Measurements from ENCODE around the gene CYRIA. TPM values are rescaled to one million over a fixed set of nuclear protein-coding genes. Genes with fewer than 3 reads are reported as not detected.

The CYRIA gene
- total RNA-seq, 1 donor from 2014 or later = 2.1 TPM

DNA sequence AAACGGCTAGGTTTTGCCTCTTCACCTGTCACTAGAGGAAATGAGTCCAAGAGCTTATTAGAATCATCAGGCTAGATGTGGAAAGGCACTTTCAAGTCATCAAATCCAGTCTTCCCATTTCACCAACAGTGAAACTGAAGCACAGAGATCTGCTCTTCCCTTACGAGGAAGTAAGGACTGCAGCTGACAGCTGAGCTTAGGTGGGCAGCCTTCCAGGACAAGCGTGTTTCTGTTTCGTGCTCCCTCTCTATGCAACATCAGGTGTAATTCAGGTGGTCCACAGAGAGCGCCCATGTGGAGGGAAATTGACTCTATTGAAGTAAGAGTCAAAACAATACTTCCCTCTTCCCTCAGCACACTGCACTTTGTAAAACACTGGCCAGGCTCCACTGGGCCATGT, 5.5 kb downstream of the CYRIA start:
- TF ChIP-seq, protein P1, sequence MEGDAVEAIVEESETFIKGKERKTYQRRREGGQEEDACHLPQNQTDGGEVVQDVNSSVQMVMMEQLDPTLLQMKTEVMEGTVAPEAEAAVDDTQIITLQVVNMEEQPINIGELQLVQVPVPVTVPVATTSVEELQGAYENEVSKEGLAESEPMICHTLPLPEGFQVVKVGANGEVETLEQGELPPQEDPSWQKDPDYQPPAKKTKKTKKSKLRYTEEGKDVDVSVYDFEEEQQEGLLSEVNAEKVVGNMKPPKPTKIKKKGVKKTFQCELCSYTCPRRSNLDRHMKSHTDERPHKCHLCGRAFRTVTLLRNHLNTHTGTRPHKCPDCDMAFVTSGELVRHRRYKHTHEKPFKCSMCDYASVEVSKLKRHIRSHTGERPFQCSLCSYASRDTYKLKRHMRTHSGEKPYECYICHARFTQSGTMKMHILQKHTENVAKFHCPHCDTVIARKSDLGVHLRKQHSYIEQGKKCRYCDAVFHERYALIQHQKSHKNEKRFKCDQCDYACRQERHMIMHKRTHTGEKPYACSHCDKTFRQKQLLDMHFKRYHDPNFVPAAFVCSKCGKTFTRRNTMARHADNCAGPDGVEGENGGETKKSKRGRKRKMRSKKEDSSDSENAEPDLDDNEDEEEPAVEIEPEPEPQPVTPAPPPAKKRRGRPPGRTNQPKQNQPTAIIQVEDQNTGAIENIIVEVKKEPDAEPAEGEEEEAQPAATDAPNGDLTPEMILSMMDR (IDR thresholded peaks at IDR 0.05) = no peak
- DNase-seq (ENCODE audit: low spot score) = no peak
- peaks cover 10% of the 10 kb centered on the region for H3K4me1 Mint-ChIP-seq (ENCODE audit: low read depth)
- no peaks in the 10 kb centered on the region for H3K9me3 Mint-ChIP-seq (ENCODE audit: low read depth)
- H3K4me3 Mint-ChIP-seq (ENCODE audit: unreplicated experiment) = no peak overlapping the region
- H3K27me3 Mint-ChIP-seq (ENCODE audit: low read depth) = peaks cover 18% of the 10 kb centered on the region
- no peak overlapping the region for H3K27ac Mint-ChIP-seq (ENCODE audit: unreplicated experiment)
- no peaks in the 10 kb centered on the region for H3K36me3 Mint-ChIP-seq (ENCODE audit: low read depth)

DNA sequence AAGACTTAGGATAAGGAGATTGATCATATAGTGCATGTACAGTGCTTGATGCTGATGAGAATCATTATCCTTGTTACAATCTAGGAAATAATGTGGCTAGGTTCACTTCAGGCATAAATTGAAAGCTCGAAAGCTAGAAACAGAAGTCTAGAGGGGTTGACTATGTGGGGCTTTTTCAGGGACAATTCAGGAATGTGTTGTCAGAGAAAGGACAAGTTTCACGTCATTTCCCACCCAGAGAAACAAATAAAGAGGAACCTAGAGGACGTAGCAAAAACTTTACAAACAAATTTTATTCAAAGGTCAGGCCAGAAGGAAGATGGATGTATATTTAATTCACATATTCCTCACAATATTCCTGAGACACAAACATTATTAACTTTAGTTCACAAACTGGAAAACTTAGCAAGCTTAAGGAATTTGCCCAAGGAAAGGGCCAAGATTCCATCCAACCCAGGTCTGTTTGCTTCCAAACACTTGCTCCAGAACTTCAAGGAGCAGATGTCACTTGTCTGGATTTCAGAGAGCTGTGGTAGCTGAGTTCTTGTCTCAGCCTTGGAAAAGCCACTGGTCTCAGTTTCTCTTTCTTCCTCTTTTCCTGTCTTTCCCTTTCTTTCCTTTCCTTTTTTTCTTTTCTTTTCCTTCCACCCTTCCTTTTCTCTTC, 7.4 kb downstream of the CYRIA start:
- TF ChIP-seq, protein P1 (IDR thresholded peaks at IDR 0.05) = no peak
- Mint-ChIP-seq H3K36me3 (ENCODE audit: low read depth) (no peaks in the 10 kb centered on the region), H3K4me3 (ENCODE audit: unreplicated experiment) (no peak overlapping the region), H3K4me1 (ENCODE audit: low read depth) (peaks cover 3% of the 10 kb centered on the region), H3K27me3 (ENCODE audit: low read depth) (peaks cover 11% of the 10 kb centered on the region), H3K27ac (ENCODE audit: unreplicated experiment) (no peak overlapping the region), H3K9me3 (ENCODE audit: low read depth) (no peaks in the 10 kb centered on the region)
- no peak for DNase-seq (ENCODE audit: low spot score)

DNA sequence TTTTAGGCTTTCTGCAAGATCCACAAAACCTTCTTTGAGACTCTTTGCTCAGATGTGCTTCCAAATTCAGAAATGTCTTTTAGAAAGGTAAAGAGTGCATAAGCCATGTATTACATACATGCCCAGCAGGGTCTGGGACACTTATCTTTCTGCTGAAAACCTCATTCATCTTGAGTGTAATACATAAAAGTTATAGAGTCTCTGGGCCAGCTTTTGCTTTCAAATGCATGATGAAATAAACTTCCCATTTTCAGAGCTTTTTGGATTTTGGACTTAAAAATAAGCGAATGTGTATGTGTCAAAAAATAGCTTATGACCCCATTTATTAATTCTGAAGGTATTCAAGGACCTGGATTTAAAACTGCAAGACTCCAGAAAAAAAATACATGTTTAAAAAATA, 8.0 kb downstream of the CYRIA start:
- Mint-ChIP-seq H3K9me3 (ENCODE audit: low read depth) (no peaks in the 10 kb centered on the region), H3K4me1 (ENCODE audit: low read depth) (peaks cover 8% of the 10 kb centered on the region), H3K27me3 (ENCODE audit: low read depth) (peaks cover 11% of the 10 kb centered on the region), H3K4me3 (ENCODE audit: unreplicated experiment) (no peak overlapping the region), H3K36me3 (ENCODE audit: low read depth) (no peaks in the 10 kb centered on the region), H3K27ac (ENCODE audit: unreplicated experiment) (no peak overlapping the region)
- no peak for DNase-seq (ENCODE audit: low spot score)
- TF ChIP-seq, protein P1 (IDR thresholded peaks at IDR 0.05) = no peak

DNA sequence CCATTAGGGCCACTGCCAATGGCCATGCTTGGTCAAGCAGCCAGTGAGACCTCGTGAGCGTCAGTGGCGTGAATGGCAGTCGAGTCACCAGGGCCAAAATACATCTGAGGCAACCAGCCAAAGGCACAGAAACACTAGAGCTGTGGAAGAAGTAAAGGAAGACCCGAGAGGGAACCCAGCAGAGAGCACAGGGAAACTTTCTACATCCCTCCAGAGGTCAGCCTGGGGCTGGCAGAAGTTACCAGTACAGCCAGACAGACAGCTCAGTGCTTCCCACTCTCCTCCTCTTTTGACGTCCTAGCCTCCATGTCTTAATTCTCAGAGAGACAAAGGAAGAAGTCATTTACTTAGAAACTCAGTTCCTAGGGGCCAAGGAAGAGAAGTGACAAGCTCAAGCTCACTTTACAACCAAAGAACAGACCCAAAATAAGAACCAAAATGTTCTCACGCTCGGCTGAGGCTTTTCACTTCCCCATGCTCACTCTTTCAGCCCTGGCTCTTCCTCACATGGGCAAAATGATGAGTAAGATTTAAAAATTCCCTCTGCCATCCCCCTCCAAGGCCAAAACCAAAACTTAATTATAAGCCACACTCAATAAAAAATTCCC, 8.7 kb downstream of the CYRIA start:
- Mint-ChIP-seq H3K9me3 (ENCODE audit: low read depth) (no peaks in the 10 kb centered on the region), H3K27me3 (ENCODE audit: low read depth) (peaks cover 9% of the 10 kb centered on the region), H3K27ac (ENCODE audit: unreplicated experiment) (no peak overlapping the region), H3K4me1 (ENCODE audit: low read depth) (peaks cover 16% of the 10 kb centered on the region), H3K36me3 (ENCODE audit: low read depth) (no peaks in the 10 kb centered on the region), H3K4me3 (ENCODE audit: unreplicated experiment) (no peak overlapping the region)
- TF ChIP-seq, protein P1 (IDR thresholded peaks at IDR 0.05) = no peak
- DNase-seq (ENCODE audit: low spot score) = no peak

DNA sequence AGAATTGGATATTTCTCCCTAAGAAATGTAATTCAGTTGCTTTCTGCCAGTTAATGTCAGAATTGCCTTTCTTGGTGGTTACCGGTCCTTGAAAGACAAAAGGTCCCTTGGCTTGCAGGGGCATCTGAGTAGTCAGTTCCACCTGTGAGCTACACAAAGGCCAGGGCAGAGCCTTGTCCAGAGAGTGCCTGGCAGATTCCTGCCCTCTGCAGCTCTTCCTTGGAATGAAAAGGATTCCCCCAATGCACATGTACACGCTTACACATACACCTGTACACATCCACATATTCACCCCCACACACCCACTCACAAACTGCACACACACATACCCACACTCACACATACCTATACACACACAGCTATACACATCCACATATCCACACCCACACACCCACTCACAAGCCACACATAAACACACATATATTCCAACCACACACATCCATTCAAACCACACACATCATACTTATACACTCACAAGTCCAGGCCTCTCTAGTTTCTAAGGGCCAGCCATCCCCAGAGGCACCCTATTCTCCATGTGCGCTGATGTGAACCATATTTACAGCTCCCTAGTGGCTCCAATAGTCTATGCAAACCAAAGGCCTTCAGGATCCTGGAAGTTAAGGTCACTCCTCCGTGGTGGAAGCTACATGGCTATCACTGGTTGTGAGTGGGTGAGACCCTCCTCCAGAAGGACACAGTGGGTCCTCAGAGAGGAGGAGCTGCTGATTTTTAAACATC, 9.6 kb downstream of the CYRIA start:
- H3K27ac Mint-ChIP-seq (ENCODE audit: unreplicated experiment) = no peak overlapping the region
- H3K4me3 Mint-ChIP-seq (ENCODE audit: unreplicated experiment) = no peak overlapping the region
- H3K4me1 Mint-ChIP-seq (ENCODE audit: low read depth) = peaks cover 22% of the 10 kb centered on the region

More for the DNA sequence above, 9.6 kb downstream of the CYRIA start:
- DNase-seq (ENCODE audit: low spot score) = no peak
- TF ChIP-seq, protein P1 (IDR thresholded peaks at IDR 0.05) = no peak
- Mint-ChIP-seq H3K27me3 (ENCODE audit: low read depth) (peaks cover 7% of the 10 kb centered on the region), H3K9me3 (ENCODE audit: low read depth) (no peaks in the 10 kb centered on the region), H3K36me3 (ENCODE audit: low read depth) (no peaks in the 10 kb centered on the region)

All from chondrocyte (in vitro differentiated cells).